ENCODE measurements around the gene ACP5.

The ACP5 gene

GRCh38 chr19:11534538-11534937 lies 42.9 kb downstream of the ACP5 start:
- no peak for TF ChIP-seq Cebpa-rat (IDR thresholded peaks at IDR 0.05)
- H3K36me3 ChIP-seq, result no peaks in the 10 kb centered on the region
- H3K27ac ChIP-seq, result no peak overlapping the region
- H3K27me3 ChIP-seq, result peaks cover 0 to 15% (median 13%) of the 10 kb centered on the region in 11 experiments; a peak in 13 of 22 replicates
- H3K4me3 ChIP-seq, result no peak overlapping the region
- H4K20me1 ChIP-seq, result no peaks in the 10 kb centered on the region
- H3K9me3 ChIP-seq (replicated peaks in 1 of 11), result no peaks in the 10 kb centered on the region
- peaks cover 0 to 33% (median 21%) of the 10 kb centered on the region in 10 experiments; a peak in 18 of 20 replicates for H3K4me1 ChIP-seq
- peak overlapping the region in 4 of 11 experiments; percentile 16 to 63 (median 44); a peak in 6 of 22 replicates for H3K4me2 ChIP-seq
- H3K9ac ChIP-seq, result no peak overlapping the region

GRCh38 chr19:11530432-11530831 lies 47.0 kb downstream of the ACP5 start:
- no peak overlapping the region for H3K4me2 ChIP-seq
- TF ChIP-seq Cebpa-rat (IDR thresholded peaks at IDR 0.05), result 0 out of 22 replicates have a peak, but pooled peaks of 1 of the 11 experiments have one; percentile 22
- no peaks in the 10 kb centered on the region for H3K27me3 ChIP-seq
- H3K36me3 ChIP-seq, result peaks cover 0 to 17% (median 1%) of the 10 kb centered on the region in 11 experiments; a peak in 7 of 22 replicates
- H3K4me1 ChIP-seq, result peaks cover 10 to 33% (median 25%) of the 10 kb centered on the region in 10 experiments
- no peak overlapping the region for H3K4me3 ChIP-seq
- no peak overlapping the region for H3K9ac ChIP-seq
- no peak overlapping the region for H3K27ac ChIP-seq
- H3K9me3 ChIP-seq (replicated peaks in 1 of 11), result no peaks in the 10 kb centered on the region
- H4K20me1 ChIP-seq, result peaks cover 0 to 27% (median 6%) of the 10 kb centered on the region in 11 experiments; a peak in 8 of 22 replicates

GRCh38 chr19:11528551-11529341 lies 48.7 kb downstream of the ACP5 start, which contains the start of gene ECSIT:
Gene ECSIT (minus strand): TSS chr19:11529134. CDS start chr19:11519170, 9,964 bp downstream.
- Histone ChIP-seq H4K20me1 (peaks cover 0 to 40% (median 7%) of the 10 kb centered on the region in 11 experiments; a peak in 10 of 22 replicates), H3K4me2 (peak within 1 kb of the TSS; percentile 84 to 97 (median 94)), H3K27ac (peak within 1 kb of the TSS; percentile 34 to 94 (median 87); a peak in 21 of 22 replicates), H3K36me3 (peaks cover 3 to 34% (median 15%) of the 10 kb centered on the region in 11 experiments; a peak in 14 of 22 replicates), H3K9ac (peak within 1 kb of the TSS; percentile 74 to 92 (median 88)), H3K9me3 (replicated peaks in 1 of 11) (no peaks in the 10 kb centered on the region), H3K27me3 (no peaks in the 10 kb centered on the region), H3K4me1 (peaks cover 10 to 17% (median 13%) of the 10 kb centered on the region in 10 experiments), H3K4me3 (peak within 1 kb of the TSS; percentile 64 to 87 (median 77))
- TF ChIP-seq Cebpa-rat (IDR thresholded peaks at IDR 0.05), result no peak
